Stomach (tissue), 4 donors: ENCODE results near the gene KATNB1.

Source experiments
- POLR2AphosphoS5 ChIP-seq, 3 donors: sonication (generic); formaldehyde crosslinking; IDR thresholded peaks; one replicate each; pipeline ENCODE4 v1.6.1; 2016; ENCODE audit warnings: antibody characterized with exemption in 3 of 3
- TF ChIP-seq, protein P1 (sequence below), 7 experiments: fragments of 450-650 bp in 4 of 7; fragments of 200-600 bp in 3 of 7; sonication (generic) in 3 of 7; IDR thresholded peaks; one replicate each; pipeline ENCODE4 v1.5.1; 2016 to 2019; ENCODE audit warnings: antibody characterized with exemption in 7 of 7, control low read depth in 2 of 7, mild to moderate bottlenecking in 1 of 7

DNA sequence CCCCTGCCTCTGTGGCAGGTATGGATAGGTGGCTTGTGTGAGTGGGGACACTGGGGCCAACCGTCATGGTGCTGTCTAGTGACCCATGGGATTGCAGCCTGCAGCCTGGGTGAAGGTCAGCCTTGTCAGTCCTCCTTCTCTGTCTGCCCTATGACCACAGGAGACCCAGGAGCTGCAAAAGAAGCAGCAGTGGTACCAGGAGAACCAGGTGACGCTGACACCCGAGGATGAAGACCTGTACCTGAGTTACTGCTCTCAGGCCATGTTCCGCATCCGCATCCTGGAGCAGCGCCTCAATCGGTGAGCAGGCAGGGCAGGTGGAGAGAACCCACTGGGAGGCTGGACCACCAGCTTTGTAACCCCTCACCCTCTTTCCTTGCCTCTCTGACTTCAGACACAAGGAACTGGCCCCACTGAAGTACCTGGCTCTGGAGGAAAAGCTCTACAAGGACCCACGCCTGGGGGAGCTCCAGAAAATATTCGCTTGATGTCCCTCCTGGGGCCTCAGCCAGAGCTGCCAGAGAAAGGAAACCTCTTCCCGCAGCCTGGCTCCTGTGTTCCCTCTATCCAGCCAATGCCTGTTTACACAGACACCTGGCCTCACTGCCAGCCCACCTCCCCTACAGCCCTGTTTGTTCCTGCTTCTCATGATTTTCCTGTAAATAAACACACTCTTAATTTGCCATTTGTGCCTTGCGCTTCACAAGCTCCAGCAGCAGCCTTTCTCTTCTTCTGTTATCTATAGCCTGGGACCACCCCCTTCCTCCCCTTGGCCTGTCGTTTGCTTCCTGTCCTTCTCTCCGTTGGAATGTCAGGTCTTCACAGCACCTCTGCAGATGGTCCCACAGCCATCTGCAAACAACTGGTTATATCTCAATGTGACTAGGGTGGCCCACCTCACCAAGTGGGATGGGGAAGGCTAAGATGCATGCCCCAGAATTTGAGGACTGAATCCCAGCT is 4.5 kb upstream of the KATNB1 start:
- TF ChIP-seq, protein P1, sequence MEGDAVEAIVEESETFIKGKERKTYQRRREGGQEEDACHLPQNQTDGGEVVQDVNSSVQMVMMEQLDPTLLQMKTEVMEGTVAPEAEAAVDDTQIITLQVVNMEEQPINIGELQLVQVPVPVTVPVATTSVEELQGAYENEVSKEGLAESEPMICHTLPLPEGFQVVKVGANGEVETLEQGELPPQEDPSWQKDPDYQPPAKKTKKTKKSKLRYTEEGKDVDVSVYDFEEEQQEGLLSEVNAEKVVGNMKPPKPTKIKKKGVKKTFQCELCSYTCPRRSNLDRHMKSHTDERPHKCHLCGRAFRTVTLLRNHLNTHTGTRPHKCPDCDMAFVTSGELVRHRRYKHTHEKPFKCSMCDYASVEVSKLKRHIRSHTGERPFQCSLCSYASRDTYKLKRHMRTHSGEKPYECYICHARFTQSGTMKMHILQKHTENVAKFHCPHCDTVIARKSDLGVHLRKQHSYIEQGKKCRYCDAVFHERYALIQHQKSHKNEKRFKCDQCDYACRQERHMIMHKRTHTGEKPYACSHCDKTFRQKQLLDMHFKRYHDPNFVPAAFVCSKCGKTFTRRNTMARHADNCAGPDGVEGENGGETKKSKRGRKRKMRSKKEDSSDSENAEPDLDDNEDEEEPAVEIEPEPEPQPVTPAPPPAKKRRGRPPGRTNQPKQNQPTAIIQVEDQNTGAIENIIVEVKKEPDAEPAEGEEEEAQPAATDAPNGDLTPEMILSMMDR (IDR thresholded peaks at IDR 0.05): no peak
- no peak for TF ChIP-seq POLR2AphosphoS5 (IDR thresholded peaks at IDR 0.05)
